Aorta (tissue), 5 donors: Measurements from ENCODE around the gene KCTD17. TPM values are rescaled to one million over a fixed set of nuclear protein-coding genes. Genes with fewer than 3 reads are reported as not detected.
"Not testable (repeated sequence)": the region's sequence is repeated elsewhere in the genome, so short reads cannot be mapped to it uniquely, and the experiment has no call there.

Experiments
- ATAC-seq: fragments of 200-7000 bp; cut with Tn5 transposase; one replicate; pipeline ENCODE4 v1.9.1; 2022; ENCODE audit warnings: moderate library complexity; ENCODE audit not compliant: low FRiP score
- DNase-seq, 2 donors: peaks; one replicate each; pipeline ENCODE4 v3.0.0-alpha.2; 2020
- H3K27ac ChIP-seq, 2 donors: one replicate each; pipeline ENCODE4 v1.5.1; 2013; ENCODE audit warnings: low read length in 2 of 2, mild to moderate bottlenecking in 2 of 2, moderate library complexity in 2 of 2, control low read depth in 1 of 2, inconsistent platforms in 1 of 2, low read depth in 1 of 2
- H3K27me3 ChIP-seq, 2 donors: one replicate each; pipeline ENCODE4 v1.6.1; 2013; ENCODE audit warnings: control low read depth in 1 of 2, low read length in 1 of 2, mild to moderate bottlenecking in 1 of 2, moderate library complexity in 1 of 2; ENCODE audit not compliant: insufficient read depth in 2 of 2, control insufficient read depth in 1 of 2
- H3K36me3 ChIP-seq, 2 donors: one replicate each; pipeline ENCODE4 v1.6.1; 2013; ENCODE audit warnings: control low read depth in 1 of 2, low read length in 1 of 2, mild to moderate bottlenecking in 1 of 2; ENCODE audit not compliant: insufficient read depth in 2 of 2, control insufficient read depth in 1 of 2
- H3K4me1 ChIP-seq, 2 donors: one replicate each; pipeline ENCODE4 v1.6.1; 2013; ENCODE audit warnings: low read length in 2 of 2, control low read depth in 1 of 2, mild to moderate bottlenecking in 1 of 2, moderate library complexity in 1 of 2; ENCODE audit not compliant: insufficient read depth in 2 of 2, control insufficient read depth in 1 of 2
- H3K4me3 ChIP-seq, 2 donors: one replicate each; pipeline ENCODE4 v1.5.1; 2013; ENCODE audit warnings: low read length in 2 of 2, control low read depth in 1 of 2, mild to moderate bottlenecking in 1 of 2
- H3K9me3 ChIP-seq: one replicate; pipeline ENCODE4 v1.6.1; 2013; ENCODE audit warnings: mild to moderate bottlenecking, low read length; ENCODE audit not compliant: control insufficient read depth
- WGBS, 2 donors: extraction: QIAGEN DNeasy Blood & Tissue Kit; methylation state at CpG; one replicate each; pipeline ENCODE4 v1.1.7; 2013; 5-methylcytosine and 5-hydroxymethylcytosine counted together
- intact Hi-C, 2 donors: fragments of 100-400 bp; cut with DNase I; formaldehyde crosslinking; loops; one replicate each; pipeline versions ENCODE4 v1.14.2 to v1.15.0; 2022
- polyA plus RNA-seq, 2 donors: library from polyadenylated mRNA; stranded (reverse); fragments of 200-250 nt; gene quantifications; one replicate each; pipeline ENCODE4 v1.2.3, GENCODE V29; 2013
- total RNA-seq, 2 donors: library from RNA; stranded (reverse); fragmentation: NEBNext Ultra II Directional; extraction: Animal tissue kit (Norgen Biotek cat#: 25700); gene quantifications; one replicate each; pipeline ENCODE4 v1.2.1, GENCODE V29; 2021
- donor health status: healthy with polysubstance abuse.
- donor health status: Bipolar disorder and iron deficiency.
- donor health status: DM: no; HTN: no; CAD: no.
- donor health status: DM: no; HTN: no; CAD: no.
- donor health status: DM: yes; HTN: yes; CAD: no.

KCTD17 gene
- total and polyA plus RNA-seq, 4 donors, result 15.2 to 27.5 (median 20.7) TPM

GRCh38 chr22:37067428-37067827 lies 15.9 kb downstream of the KCTD17 start:
- Histone ChIP-seq H3K4me3 (no peak overlapping the region), H3K9me3 (peaks cover 2% of the 10 kb centered on the region), H3K27me3 (no peaks in the 10 kb centered on the region), H3K36me3 (no peaks in the 10 kb centered on the region), H3K27ac (no peak overlapping the region), H3K4me1 (no peaks in the 10 kb centered on the region)
- ATAC-seq (no peak), DNase-seq (no peak)
- intact Hi-C loops, result no loop called here
- 70 to 77% methylated on average over 10 of the region's 10 CpGs for WGBS, 2 donors

- intact Hi-C loops, result no loop called here
Measured at GRCh38 chr22:37068859-37069258, 17.3 kb downstream of the KCTD17 start.

GRCh38 chr22:37069319-37069718 lies 17.8 kb downstream of the KCTD17 start:
- WGBS, 2 donors, result 15% methylated on average over 8 to 11 of the region's 11 CpGs
- Histone ChIP-seq H3K27me3 (no peaks in the 10 kb centered on the region), H3K4me3 (no peak overlapping the region), H3K36me3 (no peaks in the 10 kb centered on the region), H3K4me1 (no peaks in the 10 kb centered on the region), H3K27ac (no peak overlapping the region), H3K9me3 (peaks cover 2% of the 10 kb centered on the region)
- intact Hi-C loops, result no loop called here
- DNase-seq (no peak), ATAC-seq (no peak)

More at GRCh38 chr22:37068859-37069258, 17.3 kb downstream of the KCTD17 start:
- Histone ChIP-seq H3K9me3 (peaks cover 2% of the 10 kb centered on the region), H3K27me3 (no peaks in the 10 kb centered on the region), H3K4me3 (no peak overlapping the region), H3K4me1 (no peaks in the 10 kb centered on the region), H3K27ac (no peak overlapping the region), H3K36me3 (no peaks in the 10 kb centered on the region)
- ATAC-seq, result no peak
- DNase-seq, result no peak
- WGBS, 2 donors, result 1 to 2% methylated on average over 36 of the region's 36 CpGs

GRCh38 chr22:37069719-37070118 lies 18.2 kb downstream of the KCTD17 start:
- DNase-seq, result no peak
- H3K27me3 ChIP-seq, result no peaks in the 10 kb centered on the region
- peaks cover 2% of the 10 kb centered on the region for H3K9me3 ChIP-seq
- H3K4me1 ChIP-seq, result no peaks in the 10 kb centered on the region
- intact Hi-C loops, result no loop called here
- no peak overlapping the region for H3K4me3 ChIP-seq
- H3K36me3 ChIP-seq, result no peaks in the 10 kb centered on the region
- 67 to 69% methylated on average over 9 of the region's 9 CpGs for WGBS, 2 donors
- H3K27ac ChIP-seq, result no peak overlapping the region
- no peak for ATAC-seq

- 79 to 85% methylated on average over 8 of the region's 8 CpGs for WGBS, 2 donors
- no peaks in the 10 kb centered on the region for H3K4me1 ChIP-seq
- H3K4me3 ChIP-seq, result no peak overlapping the region
- peaks cover 2% of the 10 kb centered on the region for H3K9me3 ChIP-seq
- no peak overlapping the region for H3K27ac ChIP-seq
- H3K27me3 ChIP-seq, result no peaks in the 10 kb centered on the region
- DNase-seq, result no peak
- ATAC-seq, result no peak
- intact Hi-C loops, result no loop called here
- H3K36me3 ChIP-seq, result no peaks in the 10 kb centered on the region
Measured at GRCh38 chr22:37070334-37070733, 18.8 kb downstream of the KCTD17 start.

- H3K27ac ChIP-seq, result no peak overlapping the region
- H3K4me3 ChIP-seq, result no peak overlapping the region
- peaks cover 2% of the 10 kb centered on the region for H3K9me3 ChIP-seq
- no peaks in the 10 kb centered on the region for H3K36me3 ChIP-seq
- intact Hi-C loops, result no loop called here
- no peaks in the 10 kb centered on the region for H3K4me1 ChIP-seq
- ATAC-seq, result no peak
- DNase-seq, result no peak
- WGBS, 2 donors, result 39 to 42% methylated on average over 9 of the region's 9 CpGs
- no peaks in the 10 kb centered on the region for H3K27me3 ChIP-seq
Measured at GRCh38 chr22:37070744-37071143, 19.2 kb downstream of the KCTD17 start.

GRCh38 chr22:37071850-37072592 lies 20.5 kb downstream of the KCTD17 start:
- intact Hi-C loops, ATAC-seq, H3K27me3 ChIP-seq, H3K4me3 ChIP-seq, DNase-seq, H3K4me1 ChIP-seq, H3K36me3 ChIP-seq, H3K27ac ChIP-seq, H3K9me3 ChIP-seq: not testable (repeated sequence)
- 94 to 95% methylated on average over 5 of the region's 5 CpGs for WGBS, 2 donors

- Histone ChIP-seq H3K4me3 (no peak overlapping the region), H3K36me3 (no peaks in the 10 kb centered on the region), H3K27ac (no peak overlapping the region), H3K4me1 (no peaks in the 10 kb centered on the region), H3K9me3 (peaks cover 2% of the 10 kb centered on the region), H3K27me3 (no peaks in the 10 kb centered on the region)
- no peak for ATAC-seq
- WGBS, 2 donors, result 93 to 94% methylated on average over 8 of the region's 8 CpGs
- no peak for DNase-seq
- intact Hi-C loops, result no loop called here
Measured at GRCh38 chr22:37072673-37073072, 21.1 kb downstream of the KCTD17 start.

GRCh38 chr22:37074537-37074936 lies 23.0 kb downstream of the KCTD17 start:
- intact Hi-C loops, result no loop called here
- Histone ChIP-seq H3K27ac (no peak overlapping the region), H3K9me3 (peaks cover 2% of the 10 kb centered on the region), H3K4me3 (no peak overlapping the region), H3K27me3 (no peaks in the 10 kb centered on the region), H3K4me1 (no peaks in the 10 kb centered on the region), H3K36me3 (no peaks in the 10 kb centered on the region)
- DNase-seq (no peak), ATAC-seq (no peak)
- 82% methylated on average over 16 of the region's 16 CpGs for WGBS, 2 donors
